ENCODE data around the gene KRT79.

The KRT79 gene

GRCh38 chr12:52832985-52833905 is 866 bp downstream of the KRT79 start:
- DNase-seq: no peak

- DNase-seq: no peak
Observed at GRCh38 chr12:52832451-52832850, 1.7 kb downstream of the KRT79 start.

GRCh38 chr12:52831251-52831650 is 2.9 kb downstream of the KRT79 start:
- DNase-seq: no peak

- DNase-seq: no peak
Observed at GRCh38 chr12:52829986-52830770, 3.9 kb downstream of the KRT79 start.

GRCh38 chr12:52828591-52829021 is 5.5 kb downstream of the KRT79 start:
- no peak for DNase-seq

- DNase-seq: no peak
Observed at GRCh38 chr12:52828156-52828555, 6.0 kb downstream of the KRT79 start.

GRCh38 chr12:52827499-52828090 is 6.5 kb downstream of the KRT79 start:
- DNase-seq: no peak

- DNase-seq: no peak
Observed at GRCh38 chr12:52826611-52827498, 7.3 kb downstream of the KRT79 start.

GRCh38 chr12:52825961-52826360 is 8.2 kb downstream of the KRT79 start:
- DNase-seq: no peak

- DNase-seq: no peak
Observed at GRCh38 chr12:52824741-52825410, 9.2 kb downstream of the KRT79 start.

- no peak for DNase-seq
Observed at GRCh38 chr12:52823761-52824450, 10.2 kb downstream of the KRT79 start.

GRCh38 chr12:52822771-52823510 is 11.2 kb downstream of the KRT79 start:
- no peak for DNase-seq

GRCh38 chr12:52821826-52822660 is 12.1 kb downstream of the KRT79 start:
- DNase-seq: no peak

GRCh38 chr12:52821071-52821730 is 12.9 kb downstream of the KRT79 start:
- DNase-seq: no peak

GRCh38 chr12:52820521-52820920 is 13.6 kb downstream of the KRT79 start:
- no peak for DNase-seq

GRCh38 chr12:52819731-52820510 is 14.2 kb downstream of the KRT79 start:
- DNase-seq: no peak

- no peak for DNase-seq
Observed at GRCh38 chr12:52818887-52819420, 15.2 kb downstream of the KRT79 start.

- DNase-seq: no peak
Observed at GRCh38 chr12:52818388-52818787, 15.7 kb downstream of the KRT79 start.

All from left hindlimb (tissue), 1 donor.